G401 (cell line): ENCODE results near the gene PREP. TPM values are rescaled to one million over a fixed set of nuclear protein-coding genes. Genes with fewer than 3 reads are reported as not detected.
"Not testable (repeated sequence)": the region's sequence is repeated elsewhere in the genome, so short reads cannot be mapped to it uniquely, and the experiment has no call there.

ENCODE experiments used
- DNase-seq: peaks from one replicate; pipeline ENCODE4 v3.0.0-alpha.2; 2015; ENCODE audit warnings: low spot score
- in situ Hi-C: cut with HindIII; loops from 2 replicates; pipeline ENCODE4 v1.10.0; 2016; ENCODE audit warnings: low sequenced_read_pairs, mixed read lengths
- total RNA-seq: library from RNA; depleted of rRNA; stranded (reverse); fragments of >200 nt; shearing (Covaris generic); gene quantifications from 2 replicates; pipeline ENCODE4 v1.2.3, GENCODE V29; 2014; rRNA removed

PREP gene
- total RNA-seq: 74.3 and 91.5 TPM in 2 replicates

- in situ Hi-C loops: no loop called here
- peak; percentile 78 for DNase-seq
These were observed at the start of gene PREP for GRCh38 chr6:105402939-105403935. PREP (minus strand) TSS chr6:105403082; CDS start chr6:105402891, 191 bp downstream.

GRCh38 chr6:105452376-105452775 lies 49.5 kb upstream of the PREP start:
- in situ Hi-C loops: no loop called here
- DNase-seq: no peak

GRCh38 chr6:105449756-105450390 lies 47.0 kb upstream of the PREP start:
- DNase-seq: no peak
- in situ Hi-C loops: no loop called here

GRCh38 chr6:105445481-105445880 lies 42.6 kb upstream of the PREP start:
- in situ Hi-C loops: no loop called here
- no peak for DNase-seq

GRCh38 chr6:105443941-105444340 lies 41.1 kb upstream of the PREP start:
- in situ Hi-C loops: no loop called here
- no peak for DNase-seq

GRCh38 chr6:105442369-105442768 lies 39.5 kb upstream of the PREP start:
- no peak for DNase-seq
- in situ Hi-C loops: no loop called here

- no peak for DNase-seq
- in situ Hi-C loops: no loop called here
These were observed 34.4 kb upstream of the PREP start for GRCh38 chr6:105437236-105437635.

- no peak for DNase-seq
- in situ Hi-C loops: no loop called here
These were observed 30.8 kb upstream of the PREP start for GRCh38 chr6:105433723-105434122.

GRCh38 chr6:105432797-105433196 lies 29.9 kb upstream of the PREP start:
- DNase-seq: no peak
- in situ Hi-C loops: no loop called here

- in situ Hi-C loops: no loop called here
- DNase-seq: peak; percentile 61
These were observed 28.3 kb upstream of the PREP start for GRCh38 chr6:105431226-105431625.

- in situ Hi-C loops: no loop called here
These were observed 27.8 kb upstream of the PREP start for GRCh38 chr6:105430685-105431084.

GRCh38 chr6:105429676-105430075 lies 26.8 kb upstream of the PREP start:
- DNase-seq: no peak
- in situ Hi-C loops: no loop called here

More at GRCh38 chr6:105430685-105431084, 27.8 kb upstream of the PREP start:
- DNase-seq: no peak

GRCh38 chr6:105428342-105428957 lies 25.6 kb upstream of the PREP start:
- in situ Hi-C loops: no loop called here
- DNase-seq: no peak

GRCh38 chr6:105424175-105424783 lies 21.4 kb upstream of the PREP start:
- in situ Hi-C loops: no loop called here
- DNase-seq: peak; percentile 31

GRCh38 chr6:105416971-105417370 lies 14.1 kb upstream of the PREP start:
- DNase-seq, in situ Hi-C loops: not testable (repeated sequence)

GRCh38 chr6:105409734-105410133 lies 6.9 kb upstream of the PREP start:
- no peak for DNase-seq
- in situ Hi-C loops: no loop called here

GRCh38 chr6:105402090-105402938 lies 568 bp downstream of the PREP start:
- DNase-seq: peak; percentile 43
- in situ Hi-C loops: no loop called here

GRCh38 chr6:105401247-105402089 lies 1.4 kb downstream of the PREP start:
- DNase-seq: peak; percentile 37
- in situ Hi-C loops: no loop called here
